OCI-LY7 (cell line): ENCODE data around the gene SLC30A1. TPM values are rescaled to one million over a fixed set of nuclear protein-coding genes. Genes with fewer than 3 reads are reported as not detected.

ENCODE experiments used
- BruUV-seq: library from RNA; stranded (reverse); fragments of 400-500 nt; replicated peaks from 2 replicates; lab custom pipeline; 2021; lab: Mats Ljungman, UMichigan
- CTCF ChIA-PET: fragments of 300-600 bp; sonication (Branson Sonifier 250); formaldehyde crosslinking; loops from one replicate; lab custom pipeline; 2022; ENCODE audit warnings: antibody characterized with exemption; ENCODE audit not compliant: unreplicated experiment; lab: Charles Lee
- POLR2A ChIA-PET: fragments of 300-600 bp; sonication (Branson Sonifier 250); formaldehyde crosslinking; loops from one replicate; lab custom pipeline; 2022; ENCODE audit warnings: antibody characterized with exemption; lab: Charles Lee
- DNase-seq: peaks from one replicate; pipeline ENCODE4 v3.0.0-alpha.2; 2015; ENCODE audit warnings: low spot score
- H2AFZ ChIP-seq: fragments of 200-600 bp; sonication (generic), shearing (Covaris generic); 2 replicates; pipeline ENCODE4 v1.6.1; 2014; ENCODE audit warnings: mild to moderate bottlenecking, antibody characterized with exemption, low read length, moderate library complexity
- H3K27ac ChIP-seq: fragments of 200-600 bp; sonication (generic); 2 replicates; pipeline ENCODE4 v1.5.1; 2014; ENCODE audit warnings: mixed run types, low read depth, mild to moderate bottlenecking, moderate library complexity, low read length, inconsistent platforms; ENCODE audit not compliant: poor library complexity, severe bottlenecking
- H3K36me3 ChIP-seq: fragments of 200-600 bp; sonication (generic); 2 replicates; pipeline ENCODE4 v1.6.1; 2014; ENCODE audit warnings: mild to moderate bottlenecking, antibody characterized with exemption, low read length, moderate library complexity, mixed read lengths; ENCODE audit not compliant: insufficient read depth
- H3K4me1 ChIP-seq: fragments of 200-600 bp; sonication (generic); 2 replicates; pipeline ENCODE4 v1.5.1; 2014; ENCODE audit warnings: mild to moderate bottlenecking, low read length; ENCODE audit not compliant: insufficient read depth, poor library complexity, severe bottlenecking
- H3K4me2 ChIP-seq: fragments of 200-600 bp; sonication (generic); 2 replicates; pipeline ENCODE4 v1.6.1; 2014; ENCODE audit warnings: mild to moderate bottlenecking, low read length
- H3K4me3 ChIP-seq: fragments of 200-600 bp; sonication (generic); 2 replicates; pipeline ENCODE4 v1.5.1; 2014; ENCODE audit warnings: mild to moderate bottlenecking, low read depth, low read length; ENCODE audit not compliant: poor library complexity, severe bottlenecking
- H3K79me2 ChIP-seq: fragments of 200-600 bp; sonication (generic); 2 replicates; pipeline ENCODE4 v1.6.1; 2016; ENCODE audit warnings: low read depth, mild to moderate bottlenecking, low read length, moderate library complexity, mixed read lengths; ENCODE audit not compliant: insufficient read depth
- H3K9me2 ChIP-seq: fragments of 200-600 bp; sonication (generic); 2 replicates; pipeline ENCODE4 v1.6.1; 2016; ENCODE audit warnings: mild to moderate bottlenecking, low read length, mixed read lengths; ENCODE audit not compliant: insufficient read depth
- H3K9me3 ChIP-seq: fragments of 200-600 bp; sonication (generic); 2 replicates; pipeline ENCODE4 v1.6.1; 2014; ENCODE audit warnings: mild to moderate bottlenecking, mixed run types, low read length, mixed read lengths
- H4K20me1 ChIP-seq: fragments of 200-600 bp; sonication (generic); 2 replicates; pipeline ENCODE4 v1.6.1; 2014; ENCODE audit warnings: mild to moderate bottlenecking, antibody characterized with exemption, low read length, moderate library complexity, mixed read lengths; ENCODE audit not compliant: insufficient read depth
- CTCF ChIP-seq: fragments of 200-600 bp; sonication (generic); conservative IDR thresholded peaks from 2 replicates; pipeline ENCODE4 v1.5.1; 2014; ENCODE audit warnings: mild to moderate bottlenecking, antibody characterized with exemption, low read length, moderate library complexity, mixed read lengths
- EZH2phosphoT487 ChIP-seq: fragments of 200-600 bp; sonication (generic); IDR thresholded peaks from 2 replicates; pipeline ENCODE4 v1.6.1; 2018; ENCODE audit warnings: low read depth, borderline replicate concordance, mild to moderate bottlenecking, mixed run types, antibody characterized with exemption, low read length, moderate library complexity, mixed read lengths
- intact Hi-C: fragments of 100-400 bp; cut with micrococcal nuclease; formaldehyde crosslinking; loops from one replicate; pipeline ENCODE4 v1.10.0; 2022; ENCODE audit not compliant: unreplicated experiment
- total RNA-seq, 2 experiments: library from RNA; depleted of rRNA in 1 of 2; stranded (reverse); fragments of >200 nt in 1 of 2; shearing (Covaris generic) in 1 of 2; gene quantifications; 2 replicates each; pipeline ENCODE4 v1.2.3, GENCODE V29; 2014 to 2022

Gene SLC30A1
- total RNA-seq, 2 experiments from 2014 or later = 6.1 to 7.9 TPM

GRCh38 chr1:211607754-211608473, 29.0 kb upstream of the SLC30A1 start:
- no peak overlapping the region for H3K27ac ChIP-seq
- H3K4me1 ChIP-seq = peaks cover 11% of the 10 kb centered on the region
- no TSS peak for BruUV-seq
- TF ChIP-seq CTCF = no peak
- TF ChIP-seq EZH2phosphoT487 = no peak
- H3K4me3 ChIP-seq = no peak overlapping the region
- ChIA-PET POLR2A (interaction anchor here (0.6 to 1.4 kb wide), 3 partner anchors 8 to 151 kb away, joined by 3 to 5 read pairs (median 4); no protein-coding TSS in a partner anchor), CTCF (interaction anchor here (0.6 kb wide), 1 partner anchor 323 kb away, joined by 3 read pairs; no protein-coding TSS in a partner anchor)
- no peaks in the 10 kb centered on the region for H3K36me3 ChIP-seq
- no peak for DNase-seq
- intact Hi-C loops = no loop called here
- no peaks in the 10 kb centered on the region for H3K9me3 ChIP-seq
- H3K79me2 ChIP-seq = no peaks in the 10 kb centered on the region
- no peak overlapping the region for H3K4me2 ChIP-seq
- H4K20me1 ChIP-seq = no peaks in the 10 kb centered on the region
- no peaks in the 10 kb centered on the region for H3K9me2 ChIP-seq
- H2AFZ ChIP-seq = no peak overlapping the region

GRCh38 chr1:211606914-211607753, 28.2 kb upstream of the SLC30A1 start:
- H3K4me1 ChIP-seq = peaks cover 11% of the 10 kb centered on the region
- CTCF ChIA-PET = interaction anchor here (0.6 to 0.7 kb wide), 2 partner anchors 28 to 322 kb away, joined by 3 to 4 read pairs; partner anchors contain the start of gene SLC30A1
- no peaks in the 10 kb centered on the region for H4K20me1 ChIP-seq
- TF ChIP-seq EZH2phosphoT487 = no peak
- no peak for TF ChIP-seq CTCF
- H3K79me2 ChIP-seq = no peaks in the 10 kb centered on the region
- H3K9me3 ChIP-seq = no peaks in the 10 kb centered on the region
- H3K27ac ChIP-seq = no peak overlapping the region
- POLR2A ChIA-PET = interaction anchor here (0.6 to 1.4 kb wide), 4 partner anchors 9 to 152 kb away, joined by 3 to 5 read pairs (median 4); no protein-coding TSS in a partner anchor
- peak; percentile 73 for DNase-seq
- H3K4me3 ChIP-seq = peak overlapping the region; percentile 54
- H3K9me2 ChIP-seq = no peaks in the 10 kb centered on the region
- H3K4me2 ChIP-seq = peak overlapping the region; percentile 59
- peak overlapping the region; percentile 94 for H2AFZ ChIP-seq
- H3K36me3 ChIP-seq = no peaks in the 10 kb centered on the region
- intact Hi-C loops = no loop called here
- BruUV-seq = no TSS peak
